ENCODE results near the gene CIC.

- no peak for TF ChIP-seq POLR2A (IDR thresholded peaks at IDR 0.05)
- TF ChIP-seq, protein P1, sequence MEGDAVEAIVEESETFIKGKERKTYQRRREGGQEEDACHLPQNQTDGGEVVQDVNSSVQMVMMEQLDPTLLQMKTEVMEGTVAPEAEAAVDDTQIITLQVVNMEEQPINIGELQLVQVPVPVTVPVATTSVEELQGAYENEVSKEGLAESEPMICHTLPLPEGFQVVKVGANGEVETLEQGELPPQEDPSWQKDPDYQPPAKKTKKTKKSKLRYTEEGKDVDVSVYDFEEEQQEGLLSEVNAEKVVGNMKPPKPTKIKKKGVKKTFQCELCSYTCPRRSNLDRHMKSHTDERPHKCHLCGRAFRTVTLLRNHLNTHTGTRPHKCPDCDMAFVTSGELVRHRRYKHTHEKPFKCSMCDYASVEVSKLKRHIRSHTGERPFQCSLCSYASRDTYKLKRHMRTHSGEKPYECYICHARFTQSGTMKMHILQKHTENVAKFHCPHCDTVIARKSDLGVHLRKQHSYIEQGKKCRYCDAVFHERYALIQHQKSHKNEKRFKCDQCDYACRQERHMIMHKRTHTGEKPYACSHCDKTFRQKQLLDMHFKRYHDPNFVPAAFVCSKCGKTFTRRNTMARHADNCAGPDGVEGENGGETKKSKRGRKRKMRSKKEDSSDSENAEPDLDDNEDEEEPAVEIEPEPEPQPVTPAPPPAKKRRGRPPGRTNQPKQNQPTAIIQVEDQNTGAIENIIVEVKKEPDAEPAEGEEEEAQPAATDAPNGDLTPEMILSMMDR (IDR thresholded peaks at IDR 0.05): no peak
These were observed 36.6 kb upstream of the CIC start for GRCh38 chr19:42232435-42232834.

All from body of pancreas (tissue), 4 donors.